ENCODE data around the gene TTC16.

- TF ChIP-seq CTCF (IDR thresholded peaks at IDR 0.05), result no peak
- no peak for TF ChIP-seq POLR2A (IDR thresholded peaks at IDR 0.05)
Observed at GRCh38 chr9:127689329-127690000, 26.4 kb upstream of the TTC16 start.

Measured in sigmoid colon (tissue), 3 donors.